IMR-90 (cell line): ENCODE results near the gene AP1M2. TPM values are rescaled to one million over a fixed set of nuclear protein-coding genes. Genes with fewer than 3 reads are reported as not detected.

ENCODE experiments used
- ATAC-seq: fragments of 200-7000 bp; cut with Tn5 transposase; 2 replicates; pipeline ENCODE4 v1.9.1; 2020; ENCODE audit warnings: low read depth, mild to moderate bottlenecking, moderate library complexity
- BruUV-seq: library from RNA; stranded (reverse); fragments of 400-500 nt; replicated peaks from 2 replicates; lab custom pipeline; 2021; lab: Mats Ljungman, UMichigan
- CTCF ChIA-PET: fragments of 300-600 bp; formaldehyde crosslinking; extraction: SDS; loops from one replicate; lab custom pipeline; 2021; ENCODE audit warnings: antibody characterized with exemption; lab: Yijun Ruan, JAX
- POLR2A ChIA-PET: fragments of 300-600 bp; sonication (Branson Sonifier 250); formaldehyde crosslinking; loops from one replicate; lab custom pipeline; 2022; ENCODE audit warnings: antibody characterized with exemption; ENCODE audit not compliant: unreplicated experiment; lab: Charles Lee
- DNase-seq: peaks from one replicate; pipeline ENCODE4 v3.0.0; 2013
- H2AFZ ChIP-seq: replicated peaks from 2 replicates; pipeline ENCODE3; 2013; ENCODE audit warnings: low read length, mild to moderate bottlenecking; ENCODE audit not compliant: poor library complexity
- H2AK5ac ChIP-seq: 2 replicates; pipeline ENCODE4 v1.6.1; 2013; ENCODE audit warnings: low read depth, low read length, inconsistent platforms
- H2AK9ac ChIP-seq: replicated peaks from 2 replicates; pipeline ENCODE3; 2013; ENCODE audit warnings: mild to moderate bottlenecking, low read depth, low read length, moderate library complexity; ENCODE audit not compliant: poor library complexity
- H2BK120ac ChIP-seq: 2 replicates; pipeline ENCODE4 v1.6.1; 2013; ENCODE audit warnings: low read depth, low read length, inconsistent platforms
- H2BK15ac ChIP-seq: 3 replicates; pipeline ENCODE4 v1.6.1; 2013; ENCODE audit warnings: low read depth, low read length, inconsistent platforms
- H2BK20ac ChIP-seq: 2 replicates; pipeline ENCODE4 v1.6.1; 2013; ENCODE audit warnings: low read depth, mild to moderate bottlenecking, inconsistent platforms, low read length, moderate library complexity
- H2BK5ac ChIP-seq: 2 replicates; pipeline ENCODE4 v1.6.1; 2013; ENCODE audit warnings: mild to moderate bottlenecking, low read depth, low read length, inconsistent platforms; ENCODE audit not compliant: poor library complexity, severe bottlenecking
- H3K14ac ChIP-seq: replicated peaks from 2 replicates; pipeline ENCODE4 v1.6.1; 2013; ENCODE audit warnings: low read depth, low read length, inconsistent platforms
- H3K18ac ChIP-seq: 2 replicates; pipeline ENCODE4 v1.6.1; 2013; ENCODE audit warnings: low read depth, low read length, control low read depth
- H3K23ac ChIP-seq: 2 replicates; pipeline ENCODE4 v1.6.1; 2013; ENCODE audit warnings: low read depth, low read length, inconsistent platforms
- H3K27ac ChIP-seq: 2 replicates; pipeline ENCODE4 v1.5.1; 2013; ENCODE audit warnings: mild to moderate bottlenecking, control low read depth, low read length; ENCODE audit not compliant: insufficient read depth
- H3K27me3 ChIP-seq: 2 replicates; pipeline ENCODE4 v1.6.1; 2013; ENCODE audit warnings: low read length; ENCODE audit not compliant: control insufficient read depth, insufficient read depth
- H3K36me3 ChIP-seq: 2 replicates; pipeline ENCODE4 v1.6.1; 2013; ENCODE audit warnings: low read length, mixed read lengths; ENCODE audit not compliant: control insufficient read depth, insufficient read depth
- H3K4ac ChIP-seq: 2 replicates; pipeline ENCODE4 v1.6.1; 2013; ENCODE audit warnings: low read depth, low read length, inconsistent platforms
- H3K4me1 ChIP-seq: 2 replicates; pipeline ENCODE4 v1.6.1; 2013; ENCODE audit warnings: low read length, mixed read lengths; ENCODE audit not compliant: control insufficient read depth, insufficient read depth
- H3K4me2 ChIP-seq: 2 replicates; pipeline ENCODE4 v1.6.1; 2013; ENCODE audit warnings: low read depth, mild to moderate bottlenecking, control low read depth, low read length, moderate library complexity
- H3K4me3 ChIP-seq: 2 replicates; pipeline ENCODE4 v1.5.1; 2013; ENCODE audit warnings: low read depth, mild to moderate bottlenecking, control low read depth, low read length, moderate library complexity; ENCODE audit not compliant: insufficient read depth
- H3K56ac ChIP-seq: 2 replicates; pipeline ENCODE4 v1.6.1; 2013; ENCODE audit warnings: low read length, inconsistent platforms; ENCODE audit not compliant: insufficient read depth; ENCODE audit errors: extremely low read depth
- H3K79me1 ChIP-seq, 2 experiments: 2 replicates each; pipeline ENCODE4 v1.6.1; 2013; ENCODE audit warnings: low read length in 2 of 2, inconsistent platforms in 1 of 2, low read depth in 1 of 2
- H3K9ac ChIP-seq: 2 replicates; pipeline ENCODE4 v1.6.1; 2013; ENCODE audit warnings: low read depth, low read length, control low read depth
- H3K9me1 ChIP-seq: 2 replicates; pipeline ENCODE4 v1.6.1; 2013; ENCODE audit warnings: low read length, inconsistent platforms; ENCODE audit not compliant: insufficient read depth
- H3K9me3 ChIP-seq: 2 replicates; pipeline ENCODE4 v1.6.1; 2013; ENCODE audit warnings: low read length; ENCODE audit not compliant: control insufficient read depth, insufficient read depth
- H4K20me1 ChIP-seq: 2 replicates; pipeline ENCODE4 v1.6.1; 2013; ENCODE audit warnings: low read length, inconsistent platforms; ENCODE audit not compliant: insufficient read depth
- H4K5ac ChIP-seq: 2 replicates; pipeline ENCODE4 v1.6.1; 2013; ENCODE audit warnings: mild to moderate bottlenecking, low read depth, low read length, control low read depth
- H4K8ac ChIP-seq, 2 experiments: 2 replicates each; pipeline ENCODE4 v1.6.1; 2013; ENCODE audit warnings: low read depth in 2 of 2, low read length in 2 of 2, control low read depth in 1 of 2, inconsistent platforms in 1 of 2
- H4K91ac ChIP-seq: 2 replicates; pipeline ENCODE4 v1.6.1; 2013; ENCODE audit warnings: low read depth, low read length, inconsistent platforms; ENCODE audit not compliant: insufficient read depth
- BHLHE40 ChIP-seq: fragments of 150-350 bp; IDR thresholded peaks from 2 replicates; pipeline ENCODE4 v1.6.1; 2016; ENCODE audit warnings: mild to moderate bottlenecking, low read depth, low read length
- POLR2A ChIP-seq: IDR thresholded peaks from 2 replicates; pipeline ENCODE4 v1.6.1; 2012; ENCODE audit warnings: mild to moderate bottlenecking, low read depth, low read length
- RCOR1 ChIP-seq: IDR thresholded peaks from 2 replicates; pipeline ENCODE4 v1.6.1; 2012; ENCODE audit warnings: mild to moderate bottlenecking, low read length, improper control_type of control experiment; ENCODE audit not compliant: insufficient replicate concordance
- WGBS, 2 experiments: methylation state at CpG; one replicate each; pipeline versions ENCODE4 v1.1.5 to v1.1.7; 2013; ENCODE audit warnings: missing lambda C conversion rate in 2 of 2; ENCODE audit not compliant: insufficient read length in 1 of 2; ENCODE audit errors: extremely low coverage in 2 of 2; 5-methylcytosine and 5-hydroxymethylcytosine counted together
- dilution Hi-C: fragments of 300-500 bp; cut with HindIII; formaldehyde crosslinking; loops from one replicate; pipeline ENCODE4 v1.14.3; 2018; ENCODE audit warnings: low sequenced_read_pairs; ENCODE audit not compliant: unreplicated experiment
- in situ Hi-C: fragments of 300-500 bp; cut with MboI; formaldehyde crosslinking; loops from 3 replicates; pipeline ENCODE4 v1.14.3; 2019; ENCODE audit warnings: low sequenced_read_pairs, inconsistent platforms, mixed read lengths
- intact Hi-C: fragments of 100-400 bp; cut with micrococcal nuclease; formaldehyde crosslinking; loops from 2 replicates; pipeline ENCODE4 v1.10.0; 2022
- polyA plus RNA-seq, 3 experiments: library from polyadenylated mRNA; depleted of rRNA; stranded (reverse); fragments of >200 nt; gene quantifications; 2 replicates each; pipeline ENCODE4 v1.2.3, GENCODE V29; 2012; ENCODE audit warnings: low replicate concordance in 1 of 3
- total RNA-seq: library from RNA; depleted of rRNA; stranded (reverse); fragments of >200 nt; gene quantifications from 2 replicates; pipeline ENCODE4 v1.2.3, GENCODE V29; 2012

Gene AP1M2
- total and polyA plus RNA-seq, 2 of the 4 experiments (the other 2 are of a cell fraction): 0.17 TPM; not detected in 1

GRCh38 chr19:10543420-10544241 lies 43.5 kb downstream of the AP1M2 start, which contains the start of gene ATG4D:
TSS of gene ATG4D (plus strand) at chr19:10543904. CDS start at chr19:10544091, 187 bp downstream.
- BruUV-seq: no TSS peak
- Histone ChIP-seq H3K23ac (peak within 1 kb of the TSS; percentile 51; the same call in 1 of the 2 replicates), H3K4me3 (peak within 1 kb of the TSS; percentile 97), H2BK20ac (no peak within 1 kb of the TSS), H3K79me1 (peaks cover 17 to 37% of the 10 kb centered on the region in 2 experiments), H4K91ac (no peak within 1 kb of the TSS; the same call in 1 of the 2 replicates), H3K9me1 (peaks cover 13% of the 10 kb centered on the region; the same call in 1 of the 2 replicates), H3K36me3 (peaks cover 16% of the 10 kb centered on the region), H3K4me2 (peak within 1 kb of the TSS; percentile 96), H2BK15ac (no peak within 1 kb of the TSS; the same call in 2 of the 3 replicates), H3K14ac (peak within 1 kb of the TSS; percentile 66), H3K27me3 (peaks cover 3% of the 10 kb centered on the region), H2AK9ac (peak within 1 kb of the TSS; percentile 97), H3K4ac (peak within 1 kb of the TSS; percentile 65), H3K9me3 (no peaks in the 10 kb centered on the region), H4K8ac (peak within 1 kb of the TSS; percentile 79 to 83; a peak in 3 of 4 replicates), H3K18ac (peak within 1 kb of the TSS; percentile 40; the same call in 1 of the 2 replicates), H3K4me1 (peaks cover 5% of the 10 kb centered on the region; the same call in 1 of the 2 replicates), H4K20me1 (peaks cover 8% of the 10 kb centered on the region), H2AK5ac (peak within 1 kb of the TSS; percentile 83), H3K9ac (peak within 1 kb of the TSS; percentile 79), H2BK120ac (no peak within 1 kb of the TSS), H4K5ac (peak within 1 kb of the TSS; percentile 36; the same call in 1 of the 2 replicates), H3K27ac (peak within 1 kb of the TSS; percentile 87), H2AFZ (peak within 1 kb of the TSS; percentile 96), H2BK5ac (peak within 1 kb of the TSS; percentile 77), H3K56ac (peak within 1 kb of the TSS; percentile 39; the same call in 1 of the 2 replicates)
- TF ChIP-seq RCOR1 (no peak), POLR2A (peak; percentile 83), BHLHE40 (no peak)
- ChIA-PET POLR2A (no interaction called here), CTCF (no interaction called here)
- WGBS, 2 experiments: 3% methylated on average over 32 of the region's 79 CpGs; no CpG with 5 or more reads in 1 of the 2 experiments
- dilution Hi-C loops: no loop called here
- ATAC-seq (peak; percentile 97), DNase-seq (peak; percentile 47)
- in situ Hi-C loops: no loop called here
- intact Hi-C loops: no loop called here
